HEK293 (cell line): ENCODE data around the gene KDM3B.
A peak's percentile ranks its signal among the peaks of the same experiment; 100 is the strongest.

Source experiments
- CTCF ChIA-PET: fragments of 350-600 bp; formaldehyde crosslinking; extraction: SDS; loops from one replicate; lab custom pipeline; 2021; ENCODE audit warnings: antibody characterized with exemption; lab: Yijun Ruan, JAX
- POLR2A ChIA-PET: fragments of 300-600 bp; formaldehyde crosslinking; extraction: SDS; loops from one replicate; lab custom pipeline; 2020; ENCODE audit warnings: antibody characterized with exemption, inconsistent platforms; lab: Yijun Ruan, JAX
- H3K27ac ChIP-seq: fragments of 200-500 bp; sonication (Bioruptor generic); 2 replicates; pipeline ENCODE4 v1.5.1; 2014; ENCODE audit warnings: low read depth, low read length, control low read depth, inconsistent platforms; ENCODE audit errors: extremely low read depth
- H3K36me3 ChIP-seq, 2 experiments: fragments of 200-500 bp in 1 of 2; sonication (Bioruptor generic) in 1 of 2; 1 replicate in 1 of 2; 2 replicates in 1 of 2; pipeline ENCODE4 v1.5.1; 2014 to 2017; ENCODE audit warnings: inconsistent platforms in 2 of 2, low read length in 2 of 2; ENCODE audit not compliant: control insufficient read depth in 2 of 2, insufficient read depth in 1 of 2
- H3K4me1 ChIP-seq: fragments of 200-500 bp; sonication (Bioruptor generic); 2 replicates; pipeline ENCODE4 v1.5.1; 2014; ENCODE audit warnings: mild to moderate bottlenecking, low read length, inconsistent platforms; ENCODE audit not compliant: control insufficient read depth, insufficient read depth
- H3K4me3 ChIP-seq: 2 replicates; pipeline ENCODE4 v1.5.1; 2011; ENCODE audit warnings: low read depth, mild to moderate bottlenecking, control low read depth, low read length, moderate library complexity
- H3K9me3 ChIP-seq: fragments of 200-500 bp; sonication (Bioruptor generic); 2 replicates; pipeline ENCODE4 v1.5.1; 2014; ENCODE audit warnings: low read depth, low read length, inconsistent platforms; ENCODE audit not compliant: control insufficient read depth, insufficient read depth
- BCL11A ChIP-seq: fragments of 450-650 bp; formaldehyde crosslinking; IDR thresholded peaks from 2 replicates; pipeline ENCODE4 v1.5.1; 2016; ENCODE audit warnings: low read depth, missing biosample characterization, missing genetic modification characterization
- GLIS1 ChIP-seq: fragments of 450-650 bp; formaldehyde crosslinking; IDR thresholded peaks from 2 replicates; pipeline ENCODE4 v1.5.1; 2016; ENCODE audit warnings: missing biosample characterization, missing genetic modification characterization
- HIC1 ChIP-seq: fragments of 450-650 bp; formaldehyde crosslinking; IDR thresholded peaks from 2 replicates; pipeline ENCODE4 v1.5.1; 2016; ENCODE audit warnings: missing biosample characterization, missing genetic modification characterization
- IKZF3 ChIP-seq: fragments of 450-650 bp; IDR thresholded peaks from 2 replicates; pipeline ENCODE4 v1.5.0; 2018; ENCODE audit warnings: missing biosample characterization, mild to moderate bottlenecking, missing genetic modification characterization, moderate library complexity
- PRDM10 ChIP-seq: fragments of 450-650 bp; formaldehyde crosslinking; IDR thresholded peaks from 2 replicates; pipeline ENCODE4 v1.5.1; 2016; ENCODE audit warnings: missing biosample characterization, missing genetic modification characterization
- SP2 ChIP-seq: fragments of 450-650 bp; formaldehyde crosslinking; IDR thresholded peaks from 2 replicates; pipeline ENCODE4 v1.5.1; 2016; ENCODE audit warnings: missing biosample characterization, missing genetic modification characterization
- ZBTB17 ChIP-seq: fragments of 450-650 bp; formaldehyde crosslinking; IDR thresholded peaks from 2 replicates; pipeline ENCODE4 v1.5.1; 2016; ENCODE audit warnings: missing biosample characterization, missing genetic modification characterization
- ZEB2 ChIP-seq: fragments of 450-650 bp; formaldehyde crosslinking; IDR thresholded peaks from 2 replicates; pipeline ENCODE4 v1.5.1; 2016; ENCODE audit warnings: missing biosample characterization, missing genetic modification characterization
- ZFP41 ChIP-seq: fragments of 450-650 bp; formaldehyde crosslinking; IDR thresholded peaks from 2 replicates; pipeline ENCODE4 v1.5.1; 2016; ENCODE audit warnings: missing biosample characterization, missing genetic modification characterization, borderline replicate concordance
- ZIC2 ChIP-seq: fragments of 450-650 bp; formaldehyde crosslinking; IDR thresholded peaks from 2 replicates; pipeline ENCODE4 v1.5.1; 2016; ENCODE audit warnings: missing biosample characterization, missing genetic modification characterization
- ZNF132 ChIP-seq: fragments of 450-650 bp; formaldehyde crosslinking; IDR thresholded peaks from 2 replicates; pipeline ENCODE4 v1.5.1; 2017; ENCODE audit warnings: missing biosample characterization, missing genetic modification characterization, borderline replicate concordance
- ZNF133 ChIP-seq: fragments of 450-650 bp; formaldehyde crosslinking; IDR thresholded peaks from 2 replicates; pipeline ENCODE4 v1.5.1; 2016; ENCODE audit warnings: missing biosample characterization, missing genetic modification characterization
- ZNF335 ChIP-seq: fragments of 450-650 bp; formaldehyde crosslinking; conservative IDR thresholded peaks from 2 replicates; pipeline ENCODE4 v1.5.1; 2016; ENCODE audit warnings: missing biosample characterization, missing genetic modification characterization
- ZNF37A ChIP-seq: fragments of 450-650 bp; IDR thresholded peaks from 2 replicates; pipeline ENCODE4 v1.5.1; 2018; ENCODE audit warnings: missing biosample characterization, missing genetic modification characterization
- ZNF404 ChIP-seq: fragments of 450-650 bp; formaldehyde crosslinking; IDR thresholded peaks from 2 replicates; pipeline ENCODE4 v1.5.1; 2017; ENCODE audit warnings: missing biosample characterization, missing genetic modification characterization
- ZNF501 ChIP-seq: fragments of 450-650 bp; formaldehyde crosslinking; IDR thresholded peaks from 2 replicates; pipeline ENCODE4 v1.5.1; 2016; ENCODE audit warnings: missing biosample characterization, missing genetic modification characterization
- ZNF560 ChIP-seq: fragments of 450-650 bp; formaldehyde crosslinking; IDR thresholded peaks from 2 replicates; pipeline ENCODE4 v1.5.1; 2017; ENCODE audit warnings: missing biosample characterization, missing genetic modification characterization, borderline replicate concordance
- ZNF621 ChIP-seq: fragments of 450-650 bp; formaldehyde crosslinking; IDR thresholded peaks from 2 replicates; pipeline ENCODE4 v1.5.1; 2017; ENCODE audit warnings: missing biosample characterization, missing genetic modification characterization
- ZNF670 ChIP-seq: fragments of 450-650 bp; formaldehyde crosslinking; IDR thresholded peaks from 2 replicates; pipeline ENCODE4 v1.5.1; 2016; ENCODE audit warnings: missing biosample characterization, missing genetic modification characterization, low read depth
- ZNF707 ChIP-seq: fragments of 450-650 bp; formaldehyde crosslinking; IDR thresholded peaks from 2 replicates; pipeline ENCODE4 v1.5.1; 2016; ENCODE audit warnings: missing biosample characterization, missing genetic modification characterization
- ZNF777 ChIP-seq: fragments of 450-650 bp; formaldehyde crosslinking; IDR thresholded peaks from 2 replicates; pipeline ENCODE4 v1.5.1; 2017; ENCODE audit warnings: missing biosample characterization, missing genetic modification characterization, borderline replicate concordance
- TF ChIP-seq, protein P1 (sequence below): IDR thresholded peaks from 2 replicates; pipeline ENCODE4 v1.6.1; 2011; ENCODE audit warnings: mild to moderate bottlenecking, low read depth, low read length, borderline replicate concordance
- TF ChIP-seq, protein P2 (sequence below): fragments of 450-650 bp; formaldehyde crosslinking; IDR thresholded peaks from 2 replicates; pipeline ENCODE4 v1.5.1; 2016; ENCODE audit warnings: missing biosample characterization, missing genetic modification characterization
- TF ChIP-seq, protein P3 (sequence below): fragments of 450-650 bp; formaldehyde crosslinking; IDR thresholded peaks from 2 replicates; pipeline ENCODE4 v1.5.1; 2016; ENCODE audit warnings: missing biosample characterization, missing genetic modification characterization
- TF ChIP-seq, protein P4 (sequence below): fragments of 450-650 bp; formaldehyde crosslinking; optimal IDR thresholded peaks from 2 replicates; pipeline ENCODE3; 2016; ENCODE audit warnings: missing biosample characterization, mild to moderate bottlenecking, missing genetic modification characterization
- TF ChIP-seq, protein P5 (sequence below): fragments of 450-650 bp; formaldehyde crosslinking; IDR thresholded peaks from 2 replicates; pipeline ENCODE4 v1.5.1; 2016; ENCODE audit warnings: missing biosample characterization, missing genetic modification characterization

Gene KDM3B

GRCh38 chr5:138439477-138440158 lies 87.1 kb downstream of the KDM3B start:
- H3K27ac ChIP-seq: peak overlapping the region; percentile 68
- no peaks in the 10 kb centered on the region for H3K9me3 ChIP-seq
- ChIA-PET POLR2A (interaction anchor here (1.0 to 2.1 kb wide), 3 partner anchors 53 to 261 kb away, joined by 3 to 9 read pairs (median 9); partner anchors contain the start of genes BRD8, ETF1 and KIF20A), CTCF (interaction anchor here (0.7 to 3.4 kb wide), 3 partner anchors 10 to 202 kb away, joined by 3 to 24 read pairs (median 4); no protein-coding TSS in a partner anchor)
- peaks cover 8% of the 10 kb centered on the region; the same call in 1 of the 2 replicates for H3K4me1 ChIP-seq
- peaks cover 6 to 50% of the 10 kb centered on the region in 2 experiments for H3K36me3 ChIP-seq
- H3K4me3 ChIP-seq: peak overlapping the region; percentile 60
- TF ChIP-seq GLIS1 (tag by site-specific recombination) (peak; percentile 46; the same call in 1 of the 2 replicates), ZBTB17 (tag by site-specific recombination) (peak; percentile 72), ZNF133 (tag by site-specific recombination) (no peak), ZNF670 (no peak), ZNF132 (tag by site-specific recombination) (no peak), ZNF335 (peak; percentile 66), ZNF404 (tag by site-specific recombination) (no peak), ZEB2 (no peak), BCL11A (tag by site-specific recombination) (no peak), PRDM10 (tag by site-specific recombination) (peak; percentile 48), ZNF777 (tag by site-specific recombination) (no peak), ZIC2 (tag by site-specific recombination) (peak; percentile 27; the same call in 1 of the 2 replicates), ZNF560 (no peak), ZFP41 (tag by site-specific recombination) (no peak), SP2 (no peak), HIC1 (tag by site-specific recombination) (0 out of 2 replicates have a peak, but pooled peaks have one; percentile 12), ZNF621 (tag by site-specific recombination) (no peak), ZNF707 (no peak), ZNF501 (tag by site-specific recombination) (0 out of 2 replicates have a peak, but pooled peaks have one; percentile 37), ZNF37A (tag by site-specific recombination) (no peak), IKZF3 (tag by site-specific recombination) (0 out of 2 replicates have a peak, but pooled peaks have one; percentile 12)
- TF ChIP-seq, protein P1, sequence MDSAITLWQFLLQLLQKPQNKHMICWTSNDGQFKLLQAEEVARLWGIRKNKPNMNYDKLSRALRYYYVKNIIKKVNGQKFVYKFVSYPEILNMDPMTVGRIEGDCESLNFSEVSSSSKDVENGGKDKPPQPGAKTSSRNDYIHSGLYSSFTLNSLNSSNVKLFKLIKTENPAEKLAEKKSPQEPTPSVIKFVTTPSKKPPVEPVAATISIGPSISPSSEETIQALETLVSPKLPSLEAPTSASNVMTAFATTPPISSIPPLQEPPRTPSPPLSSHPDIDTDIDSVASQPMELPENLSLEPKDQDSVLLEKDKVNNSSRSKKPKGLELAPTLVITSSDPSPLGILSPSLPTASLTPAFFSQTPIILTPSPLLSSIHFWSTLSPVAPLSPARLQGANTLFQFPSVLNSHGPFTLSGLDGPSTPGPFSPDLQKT: no peak
- TF ChIP-seq, protein P2, sequence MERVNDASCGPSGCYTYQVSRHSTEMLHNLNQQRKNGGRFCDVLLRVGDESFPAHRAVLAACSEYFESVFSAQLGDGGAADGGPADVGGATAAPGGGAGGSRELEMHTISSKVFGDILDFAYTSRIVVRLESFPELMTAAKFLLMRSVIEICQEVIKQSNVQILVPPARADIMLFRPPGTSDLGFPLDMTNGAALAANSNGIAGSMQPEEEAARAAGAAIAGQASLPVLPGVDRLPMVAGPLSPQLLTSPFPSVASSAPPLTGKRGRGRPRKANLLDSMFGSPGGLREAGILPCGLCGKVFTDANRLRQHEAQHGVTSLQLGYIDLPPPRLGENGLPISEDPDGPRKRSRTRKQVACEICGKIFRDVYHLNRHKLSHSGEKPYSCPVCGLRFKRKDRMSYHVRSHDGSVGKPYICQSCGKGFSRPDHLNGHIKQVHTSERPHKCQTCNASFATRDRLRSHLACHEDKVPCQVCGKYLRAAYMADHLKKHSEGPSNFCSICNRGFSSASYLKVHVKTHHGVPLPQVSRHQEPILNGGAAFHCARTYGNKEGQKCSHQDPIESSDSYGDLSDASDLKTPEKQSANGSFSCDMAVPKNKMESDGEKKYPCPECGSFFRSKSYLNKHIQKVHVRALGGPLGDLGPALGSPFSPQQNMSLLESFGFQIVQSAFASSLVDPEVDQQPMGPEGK (tag by site-specific recombination): peak; percentile 23; the same call in 1 of the 2 replicates
- TF ChIP-seq, protein P3, sequence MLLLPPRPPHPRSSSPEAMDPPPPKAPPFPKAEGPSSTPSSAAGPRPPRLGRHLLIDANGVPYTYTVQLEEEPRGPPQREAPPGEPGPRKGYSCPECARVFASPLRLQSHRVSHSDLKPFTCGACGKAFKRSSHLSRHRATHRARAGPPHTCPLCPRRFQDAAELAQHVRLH (tag by site-specific recombination): no peak
- TF ChIP-seq, protein P4, sequence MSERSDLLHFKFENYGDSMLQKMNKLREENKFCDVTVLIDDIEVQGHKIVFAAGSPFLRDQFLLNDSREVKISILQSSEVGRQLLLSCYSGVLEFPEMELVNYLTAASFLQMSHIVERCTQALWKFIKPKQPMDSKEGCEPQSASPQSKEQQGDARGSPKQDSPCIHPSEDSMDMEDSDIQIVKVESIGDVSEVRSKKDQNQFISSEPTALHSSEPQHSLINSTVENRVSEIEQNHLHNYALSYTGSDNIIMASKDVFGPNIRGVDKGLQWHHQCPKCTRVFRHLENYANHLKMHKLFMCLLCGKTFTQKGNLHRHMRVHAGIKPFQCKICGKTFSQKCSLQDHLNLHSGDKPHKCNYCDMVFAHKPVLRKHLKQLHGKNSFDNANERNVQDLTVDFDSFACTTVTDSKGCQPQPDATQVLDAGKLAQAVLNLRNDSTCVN (tag by site-specific recombination): peak; percentile 24
- TF ChIP-seq, protein P5, sequence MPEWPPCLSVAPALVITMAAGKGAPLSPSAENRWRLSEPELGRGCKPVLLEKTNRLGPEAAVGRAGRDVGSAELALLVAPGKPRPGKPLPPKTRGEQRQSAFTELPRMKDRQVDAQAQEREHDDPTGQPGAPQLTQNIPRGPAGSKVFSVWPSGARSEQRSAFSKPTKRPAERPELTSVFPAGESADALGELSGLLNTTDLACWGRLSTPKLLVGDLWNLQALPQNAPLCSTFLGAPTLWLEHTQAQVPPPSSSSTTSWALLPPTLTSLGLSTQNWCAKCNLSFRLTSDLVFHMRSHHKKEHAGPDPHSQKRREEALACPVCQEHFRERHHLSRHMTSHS: no peak
